WTC11 (cell line): ENCODE data around the gene CCDC172. TPM values are rescaled to one million over a fixed set of nuclear protein-coding genes. Genes with fewer than 3 reads are reported as not detected.

Experiments used
- ATAC-seq: fragments of 200-7000 bp; cut with Tn5 transposase; 2 replicates; pipeline ENCODE4 v1.10.0; 2021; ENCODE audit warnings: mild to moderate bottlenecking, moderate library complexity
- Bru-seq: library from RNA; stranded (reverse); fragments of 400-500 nt; gene quantifications from one replicate; lab custom pipeline; 2021; lab: Mats Ljungman, UMichigan
- CTCF ChIA-PET: fragments of 300-600 bp; sonication (Branson Sonifier 250); formaldehyde crosslinking; loops from one replicate; lab custom pipeline; 2021; ENCODE audit warnings: antibody characterized with exemption; lab: Charles Lee
- POLR2A ChIA-PET: fragments of 350-600 bp; sonication (Branson Sonifier 250); formaldehyde crosslinking; loops from one replicate; lab custom pipeline; 2021; ENCODE audit warnings: antibody characterized with exemption; lab: Charles Lee
- DNase-seq: peaks from one replicate; pipeline ENCODE4 v3.0.0; 2021; ENCODE audit warnings: low spot score
- H3K27ac Mint-ChIP-seq: 2 replicates; pipeline ENCODE4 v1.8.0; 2021; ENCODE audit warnings: mixed read lengths
- H3K27me3 Mint-ChIP-seq: 2 replicates; pipeline ENCODE4 v1.8.0; 2021; ENCODE audit warnings: low read depth, mild to moderate bottlenecking, moderate library complexity, mixed read lengths
- H3K36me3 Mint-ChIP-seq: 2 replicates; pipeline ENCODE4 v1.8.0; 2021; ENCODE audit warnings: mixed read lengths
- H3K4me1 Mint-ChIP-seq: 2 replicates; pipeline ENCODE4 v1.8.0; 2022; ENCODE audit warnings: mixed read lengths
- H3K4me3 Mint-ChIP-seq: 2 replicates; pipeline ENCODE4 v1.8.0; 2021; ENCODE audit warnings: mild to moderate bottlenecking, moderate library complexity, mixed read lengths
- H3K9me3 Mint-ChIP-seq: 2 replicates; pipeline ENCODE4 v1.8.0; 2021; ENCODE audit warnings: mixed read lengths
- ATF1 ChIP-seq: sonication (generic); formaldehyde crosslinking; IDR thresholded peaks from 2 replicates; pipeline ENCODE4 v1.8.1; 2023; ENCODE audit warnings: mild to moderate bottlenecking, moderate library complexity, missing genetic modification reagents
- FOXK1 ChIP-seq: sonication (generic); formaldehyde crosslinking; IDR thresholded peaks from 2 replicates; pipeline ENCODE4 v1.8.0; 2022; ENCODE audit warnings: mild to moderate bottlenecking, moderate library complexity, missing genetic modification reagents
- IRF2 ChIP-seq: sonication (generic); formaldehyde crosslinking; IDR thresholded peaks from 2 replicates; pipeline ENCODE4 v1.8.0; 2022; ENCODE audit warnings: low read depth, missing genetic modification reagents, borderline replicate concordance
- JAZF1 ChIP-seq: fragments of 250-450 bp; sonication (Bioruptor Pico); IDR thresholded peaks from 2 replicates; pipeline ENCODE4 v1.9.0; 2021; ENCODE audit warnings: moderate library complexity, mild to moderate bottlenecking, inconsistent platforms
- KAT7 ChIP-seq: sonication (generic); formaldehyde crosslinking; IDR thresholded peaks from 2 replicates; pipeline ENCODE4 v1.8.1; 2023; ENCODE audit warnings: missing genetic modification reagents, mild to moderate bottlenecking, borderline replicate concordance
- NFE2L1 ChIP-seq: sonication (generic); formaldehyde crosslinking; IDR thresholded peaks from 2 replicates; pipeline ENCODE4 v1.8.1; 2023; ENCODE audit warnings: missing genetic modification reagents
- OVOL2 ChIP-seq: fragments of 250-450 bp; sonication (Bioruptor Pico); IDR thresholded peaks from 2 replicates; pipeline ENCODE4 v1.9.0; 2021; ENCODE audit warnings: mild to moderate bottlenecking, borderline replicate concordance
- PRRX2 ChIP-seq: fragments of 250-450 bp; sonication (Bioruptor Pico); IDR thresholded peaks from 2 replicates; pipeline ENCODE4 v1.8.0; 2021; ENCODE audit warnings: mild to moderate bottlenecking
- RELA ChIP-seq: sonication (generic); formaldehyde crosslinking; IDR thresholded peaks from 2 replicates; pipeline ENCODE4 v1.8.1; 2022; ENCODE audit warnings: missing genetic modification reagents, mild to moderate bottlenecking, borderline replicate concordance
- SMAD3 ChIP-seq: sonication (generic); formaldehyde crosslinking; IDR thresholded peaks from 2 replicates; pipeline ENCODE4 v1.8.0; 2022; ENCODE audit warnings: missing genetic modification reagents, mild to moderate bottlenecking, borderline replicate concordance
- SP1 ChIP-seq: sonication (generic); formaldehyde crosslinking; conservative IDR thresholded peaks from 2 replicates; pipeline ENCODE4 v1.8.1; 2022; ENCODE audit warnings: missing genetic modification reagents
- ZBTB21 ChIP-seq: sonication (generic); formaldehyde crosslinking; IDR thresholded peaks from 2 replicates; pipeline ENCODE4 v1.8.1; 2023; ENCODE audit warnings: mild to moderate bottlenecking, missing genetic modification reagents, borderline replicate concordance
- ZNF121 ChIP-seq: sonication (generic); formaldehyde crosslinking; IDR thresholded peaks from 2 replicates; pipeline ENCODE4 v1.8.0; 2023; ENCODE audit warnings: missing genetic modification reagents
- ZNF219 ChIP-seq: sonication (generic); formaldehyde crosslinking; IDR thresholded peaks from 2 replicates; pipeline ENCODE4 v1.8.0; 2023; ENCODE audit warnings: missing genetic modification reagents, mild to moderate bottlenecking, borderline replicate concordance
- ZNF423 ChIP-seq: fragments of 250-450 bp; sonication (Bioruptor Pico); IDR thresholded peaks from 2 replicates; pipeline ENCODE4 v2.1.2; 2022; ENCODE audit warnings: mild to moderate bottlenecking, moderate library complexity
- long read RNA-seq, 3 experiments: library from RNA in 1 of 3; library from capped mRNA in 1 of 3; library from polyadenylated mRNA in 1 of 3; unstranded in 2 of 3; stranded (forward) in 1 of 3; transcript quantifications; one replicate each; pipeline ENCODE4 v2.0.0, GENCODE V29; 2021
- total RNA-seq: library from RNA; stranded (reverse); gene quantifications from 3 replicates; pipeline ENCODE4 v1.2.3, GENCODE V29; 2021
- TF ChIP-seq, protein P1 (sequence below): sonication (generic); formaldehyde crosslinking; IDR thresholded peaks from 2 replicates; pipeline ENCODE4 v1.8.0; 2022; ENCODE audit warnings: mild to moderate bottlenecking, missing genetic modification reagents
- TF ChIP-seq, protein P2 (sequence below): sonication (generic); formaldehyde crosslinking; IDR thresholded peaks from 2 replicates; pipeline ENCODE4 v1.8.1; 2023; ENCODE audit warnings: mild to moderate bottlenecking, missing genetic modification reagents, moderate library complexity
- TF ChIP-seq, protein P3 (sequence below): sonication (generic); formaldehyde crosslinking; IDR thresholded peaks from 2 replicates; pipeline ENCODE4 v1.8.0; 2022; ENCODE audit warnings: mild to moderate bottlenecking, missing genetic modification reagents
- TF ChIP-seq, protein P4 (sequence below): fragments of 250-450 bp; sonication (Bioruptor Pico); IDR thresholded peaks from 2 replicates; pipeline ENCODE4 v1.9.0; 2021; ENCODE audit warnings: mild to moderate bottlenecking
- TF ChIP-seq, protein P5 (sequence below): sonication (generic); formaldehyde crosslinking; IDR thresholded peaks from 2 replicates; pipeline ENCODE4 v1.8.0; 2023; ENCODE audit warnings: mild to moderate bottlenecking, missing genetic modification reagents
- TF ChIP-seq, protein P6 (sequence below): sonication (generic); formaldehyde crosslinking; IDR thresholded peaks from 2 replicates; pipeline ENCODE4 v1.8.0; 2023; ENCODE audit warnings: missing genetic modification reagents

CCDC172 gene, protein sequence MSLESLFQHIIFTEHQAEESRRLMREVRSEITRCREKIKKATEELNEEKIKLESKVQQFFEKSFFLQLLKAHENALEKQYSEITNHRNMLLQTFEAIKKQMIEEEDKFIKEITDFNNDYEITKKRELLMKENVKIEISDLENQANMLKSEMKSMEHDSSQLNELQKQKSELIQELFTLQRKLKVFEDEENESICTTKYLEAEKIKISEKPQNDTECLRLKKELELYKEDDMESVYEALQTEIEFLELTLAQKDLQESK
- 1.8 to 3.0 TPM (median 2.0 TPM) in 3 replicates for total RNA-seq
- percentile 51 among the genes with signal in this experiment for Bru-seq, nascent RNA
- long read RNA-seq, experiment 1, partial matches to known transcripts: 1 of 6 reads
- long read RNA-seq, experiment 1, other reads (novel, unspliced or antisense): 5 of 6 reads
- long read RNA-seq, experiment 2, partial matches to known transcripts: 1 of 4 reads
- long read RNA-seq, experiment 2, other reads (novel, unspliced or antisense): 3 of 4 reads
- long read RNA-seq, experiment 3, partial matches to known transcripts: 0 of 12 reads
- long read RNA-seq, experiment 3, other reads (novel, unspliced or antisense): 12 of 12 reads

DNA sequence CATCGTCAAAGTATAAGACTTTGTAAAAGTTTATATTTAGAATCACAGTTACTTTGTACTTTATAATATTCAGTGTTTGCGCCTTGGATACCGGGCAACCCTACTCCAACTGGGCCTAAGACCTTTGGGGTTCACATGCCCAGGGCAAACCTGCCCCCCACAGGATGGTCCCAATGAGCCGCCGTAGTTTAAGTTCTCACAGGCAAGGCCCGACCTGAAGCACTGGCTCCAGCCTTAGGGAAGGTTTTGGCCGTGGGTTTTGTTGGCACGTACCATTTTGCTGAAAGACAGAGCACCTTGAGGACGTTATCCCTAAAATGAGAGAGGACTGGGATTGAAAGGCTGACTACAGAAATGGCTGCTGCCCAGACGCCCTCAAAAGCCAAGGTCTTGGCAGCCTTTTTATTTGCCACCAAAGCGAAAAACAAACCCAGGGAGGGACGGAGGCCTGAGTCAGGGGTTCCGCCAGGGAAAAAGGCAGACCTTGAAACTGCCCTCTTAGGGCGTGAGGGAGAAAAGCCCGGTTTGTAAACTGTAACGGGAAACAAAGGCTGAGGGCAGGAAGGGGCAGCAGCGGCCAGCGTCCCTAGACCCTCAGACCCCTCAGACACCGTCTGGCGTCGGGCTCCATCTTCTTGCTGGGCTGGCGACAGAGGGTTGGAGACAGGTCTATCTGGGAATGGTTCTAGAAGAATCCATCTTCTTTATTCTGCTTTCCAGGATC is at the start of gene CCDC172:
Gene CCDC172, plus strand, starts transcription at position 222 of the 724 bp plus-strand sequence. CDS start 564 bp downstream, outside the sequence.
- no peaks in the 10 kb centered on the region for H3K9me3 Mint-ChIP-seq
- TF ChIP-seq, protein P1, sequence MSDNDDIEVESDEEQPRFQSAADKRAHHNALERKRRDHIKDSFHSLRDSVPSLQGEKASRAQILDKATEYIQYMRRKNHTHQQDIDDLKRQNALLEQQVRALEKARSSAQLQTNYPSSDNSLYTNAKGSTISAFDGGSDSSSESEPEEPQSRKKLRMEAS (CRISPR knock-in tag): 0 out of 2 replicates have a peak, but pooled peaks have one; percentile 25
- TF ChIP-seq FOXK1: no peak
- ATAC-seq (peak; percentile 61), DNase-seq (peak; percentile 25)
- peak within 1 kb of the TSS; percentile 49 for H3K27ac Mint-ChIP-seq
- H3K4me1 Mint-ChIP-seq: peaks cover 40% of the 10 kb centered on the region
- no peaks in the 10 kb centered on the region for H3K36me3 Mint-ChIP-seq
- ChIA-PET POLR2A (no interaction called here), CTCF (interaction anchor here (0.8 kb wide), 1 partner anchor 51 kb away, joined by 3 read pairs; no protein-coding TSS in a partner anchor)
- H3K4me3 Mint-ChIP-seq: peak within 1 kb of the TSS; percentile 60
- no peaks in the 10 kb centered on the region for H3K27me3 Mint-ChIP-seq

DNA sequence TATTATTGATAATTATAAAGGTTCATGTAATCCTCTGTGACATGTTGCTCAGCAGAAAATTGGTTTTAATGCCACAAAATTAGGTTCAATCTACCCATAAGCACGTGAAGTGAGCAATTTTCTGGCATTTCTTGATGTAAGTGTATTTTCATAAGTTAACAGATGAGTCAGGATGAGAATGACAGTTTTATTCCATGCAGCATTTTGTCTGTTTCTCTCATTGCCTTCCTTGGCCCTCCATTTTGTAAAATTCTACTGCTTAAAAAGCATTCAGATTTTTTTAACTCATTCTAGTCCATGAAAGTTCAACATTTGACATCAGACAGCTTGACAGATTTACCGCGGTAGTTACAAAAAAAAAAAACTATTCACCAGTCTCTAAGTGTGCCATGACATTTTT is 47.3 kb upstream of the CCDC172 start:
- peaks cover 59% of the 10 kb centered on the region for H3K27me3 Mint-ChIP-seq
- ChIA-PET POLR2A (no interaction called here), CTCF (no interaction called here)
- TF ChIP-seq ZNF423: no peak
- TF ChIP-seq, protein P2, sequence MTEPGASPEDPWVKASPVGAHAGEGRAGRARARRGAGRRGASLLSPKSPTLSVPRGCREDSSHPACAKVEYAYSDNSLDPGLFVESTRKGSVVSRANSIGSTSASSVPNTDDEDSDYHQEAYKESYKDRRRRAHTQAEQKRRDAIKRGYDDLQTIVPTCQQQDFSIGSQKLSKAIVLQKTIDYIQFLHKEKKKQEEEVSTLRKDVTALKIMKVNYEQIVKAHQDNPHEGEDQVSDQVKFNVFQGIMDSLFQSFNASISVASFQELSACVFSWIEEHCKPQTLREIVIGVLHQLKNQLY (CRISPR knock-in tag): no peak
- TF ChIP-seq ZNF219: no peak
- no peak for TF ChIP-seq ZBTB21 (CRISPR knock-in tag)
- TF ChIP-seq, protein P3, sequence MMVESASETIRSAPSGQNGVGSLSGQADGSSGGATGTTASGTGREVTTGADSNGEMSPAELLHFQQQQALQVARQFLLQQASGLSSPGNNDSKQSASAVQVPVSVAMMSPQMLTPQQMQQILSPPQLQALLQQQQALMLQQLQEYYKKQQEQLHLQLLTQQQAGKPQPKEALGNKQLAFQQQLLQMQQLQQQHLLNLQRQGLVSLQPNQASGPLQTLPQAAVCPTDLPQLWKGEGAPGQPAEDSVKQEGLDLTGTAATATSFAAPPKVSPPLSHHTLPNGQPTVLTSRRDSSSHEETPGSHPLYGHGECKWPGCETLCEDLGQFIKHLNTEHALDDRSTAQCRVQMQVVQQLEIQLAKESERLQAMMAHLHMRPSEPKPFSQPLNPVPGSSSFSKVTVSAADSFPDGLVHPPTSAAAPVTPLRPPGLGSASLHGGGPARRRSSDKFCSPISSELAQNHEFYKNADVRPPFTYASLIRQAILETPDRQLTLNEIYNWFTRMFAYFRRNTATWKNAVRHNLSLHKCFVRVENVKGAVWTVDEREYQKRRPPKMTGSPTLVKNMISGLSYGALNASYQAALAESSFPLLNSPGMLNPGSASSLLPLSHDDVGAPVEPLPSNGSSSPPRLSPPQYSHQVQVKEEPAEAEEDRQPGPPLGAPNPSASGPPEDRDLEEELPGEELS: no peak
- no peak for TF ChIP-seq OVOL2 (CRISPR knock-in tag)
- TF ChIP-seq ATF1 (CRISPR knock-in tag): no peak
- TF ChIP-seq SP1: no peak
- no peak for TF ChIP-seq JAZF1 (CRISPR knock-in tag)
- TF ChIP-seq, protein P4, sequence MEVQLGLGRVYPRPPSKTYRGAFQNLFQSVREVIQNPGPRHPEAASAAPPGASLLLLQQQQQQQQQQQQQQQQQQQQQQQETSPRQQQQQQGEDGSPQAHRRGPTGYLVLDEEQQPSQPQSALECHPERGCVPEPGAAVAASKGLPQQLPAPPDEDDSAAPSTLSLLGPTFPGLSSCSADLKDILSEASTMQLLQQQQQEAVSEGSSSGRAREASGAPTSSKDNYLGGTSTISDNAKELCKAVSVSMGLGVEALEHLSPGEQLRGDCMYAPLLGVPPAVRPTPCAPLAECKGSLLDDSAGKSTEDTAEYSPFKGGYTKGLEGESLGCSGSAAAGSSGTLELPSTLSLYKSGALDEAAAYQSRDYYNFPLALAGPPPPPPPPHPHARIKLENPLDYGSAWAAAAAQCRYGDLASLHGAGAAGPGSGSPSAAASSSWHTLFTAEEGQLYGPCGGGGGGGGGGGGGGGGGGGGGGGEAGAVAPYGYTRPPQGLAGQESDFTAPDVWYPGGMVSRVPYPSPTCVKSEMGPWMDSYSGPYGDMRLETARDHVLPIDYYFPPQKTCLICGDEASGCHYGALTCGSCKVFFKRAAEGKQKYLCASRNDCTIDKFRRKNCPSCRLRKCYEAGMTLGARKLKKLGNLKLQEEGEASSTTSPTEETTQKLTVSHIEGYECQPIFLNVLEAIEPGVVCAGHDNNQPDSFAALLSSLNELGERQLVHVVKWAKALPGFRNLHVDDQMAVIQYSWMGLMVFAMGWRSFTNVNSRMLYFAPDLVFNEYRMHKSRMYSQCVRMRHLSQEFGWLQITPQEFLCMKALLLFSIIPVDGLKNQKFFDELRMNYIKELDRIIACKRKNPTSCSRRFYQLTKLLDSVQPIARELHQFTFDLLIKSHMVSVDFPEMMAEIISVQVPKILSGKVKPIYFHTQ (CRISPR knock-in tag): no peak
- TF ChIP-seq, protein P5, sequence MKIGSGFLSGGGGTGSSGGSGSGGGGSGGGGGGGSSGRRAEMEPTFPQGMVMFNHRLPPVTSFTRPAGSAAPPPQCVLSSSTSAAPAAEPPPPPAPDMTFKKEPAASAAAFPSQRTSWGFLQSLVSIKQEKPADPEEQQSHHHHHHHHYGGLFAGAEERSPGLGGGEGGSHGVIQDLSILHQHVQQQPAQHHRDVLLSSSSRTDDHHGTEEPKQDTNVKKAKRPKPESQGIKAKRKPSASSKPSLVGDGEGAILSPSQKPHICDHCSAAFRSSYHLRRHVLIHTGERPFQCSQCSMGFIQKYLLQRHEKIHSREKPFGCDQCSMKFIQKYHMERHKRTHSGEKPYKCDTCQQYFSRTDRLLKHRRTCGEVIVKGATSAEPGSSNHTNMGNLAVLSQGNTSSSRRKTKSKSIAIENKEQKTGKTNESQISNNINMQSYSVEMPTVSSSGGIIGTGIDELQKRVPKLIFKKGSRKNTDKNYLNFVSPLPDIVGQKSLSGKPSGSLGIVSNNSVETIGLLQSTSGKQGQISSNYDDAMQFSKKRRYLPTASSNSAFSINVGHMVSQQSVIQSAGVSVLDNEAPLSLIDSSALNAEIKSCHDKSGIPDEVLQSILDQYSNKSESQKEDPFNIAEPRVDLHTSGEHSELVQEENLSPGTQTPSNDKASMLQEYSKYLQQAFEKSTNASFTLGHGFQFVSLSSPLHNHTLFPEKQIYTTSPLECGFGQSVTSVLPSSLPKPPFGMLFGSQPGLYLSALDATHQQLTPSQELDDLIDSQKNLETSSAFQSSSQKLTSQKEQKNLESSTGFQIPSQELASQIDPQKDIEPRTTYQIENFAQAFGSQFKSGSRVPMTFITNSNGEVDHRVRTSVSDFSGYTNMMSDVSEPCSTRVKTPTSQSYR (CRISPR knock-in tag): no peak
- no peak for TF ChIP-seq NFE2L1 (CRISPR knock-in tag)
- TF ChIP-seq RELA (CRISPR knock-in tag): no peak
- no peak for TF ChIP-seq KAT7
- TF ChIP-seq, protein P6, sequence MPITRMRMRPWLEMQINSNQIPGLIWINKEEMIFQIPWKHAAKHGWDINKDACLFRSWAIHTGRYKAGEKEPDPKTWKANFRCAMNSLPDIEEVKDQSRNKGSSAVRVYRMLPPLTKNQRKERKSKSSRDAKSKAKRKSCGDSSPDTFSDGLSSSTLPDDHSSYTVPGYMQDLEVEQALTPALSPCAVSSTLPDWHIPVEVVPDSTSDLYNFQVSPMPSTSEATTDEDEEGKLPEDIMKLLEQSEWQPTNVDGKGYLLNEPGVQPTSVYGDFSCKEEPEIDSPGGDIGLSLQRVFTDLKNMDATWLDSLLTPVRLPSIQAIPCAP (CRISPR knock-in tag): no peak
- TF ChIP-seq PRRX2: no peak
- no peak for TF ChIP-seq SMAD3 (CRISPR knock-in tag)
- TF ChIP-seq ZNF121 (CRISPR knock-in tag): no peak
- no peak for TF ChIP-seq IRF2 (CRISPR knock-in tag)
- H3K4me3 Mint-ChIP-seq: no peak overlapping the region
- DNase-seq (no peak), ATAC-seq (no peak)
- H3K36me3 Mint-ChIP-seq: no peaks in the 10 kb centered on the region
- H3K27ac Mint-ChIP-seq: no peak overlapping the region
- H3K4me1 Mint-ChIP-seq: peaks cover 12% of the 10 kb centered on the region
- no peaks in the 10 kb centered on the region for H3K9me3 Mint-ChIP-seq
